T-cell (primary cell): ENCODE results near the gene ERVH48-1. TPM values are rescaled to one million over a fixed set of nuclear protein-coding genes. Genes with fewer than 3 reads are reported as not detected.
"Not testable (repeated sequence)": the region's sequence is repeated elsewhere in the genome, so short reads cannot be mapped to it uniquely, and the experiment has no call there.

ENCODE experiments used
- ATAC-seq, 4 experiments: fragments of 200-7000 bp in 3 of 4; fragments of 150-1000 bp in 1 of 4; cut with Tn5 transposase; replicated peaks in 1 of 4; 1 replicate in 3 of 4; 2 replicates in 1 of 4; pipeline ENCODE4 v1.10.0; 2021; ENCODE audit warnings: moderate library complexity in 3 of 4, mild to moderate bottlenecking in 2 of 4, moderate number of reproducible peaks in 1 of 4
- CTCF ChIA-PET, 2 donors: fragments of 300-600 bp; sonication (Branson Sonifier 250); formaldehyde crosslinking; loops; one replicate each; lab custom pipeline; 2022; ENCODE audit warnings: antibody characterized with exemption in 2 of 2; lab: Charles Lee
- POLR2A ChIA-PET, 2 donors: fragments of 300-600 bp; sonication (Branson Sonifier 250); formaldehyde crosslinking; loops; one replicate each; lab custom pipeline; 2022; ENCODE audit warnings: antibody characterized with exemption in 2 of 2; lab: Charles Lee
- DNase-seq, 35 experiments: peaks; one replicate each; pipeline versions ENCODE4 v3.0.0 to v3.0.0-alpha.2; 2013 to 2023
- H3K27ac ChIP-seq: one replicate; pipeline ENCODE4 v1.5.1; 2013; ENCODE audit warnings: low read length
- H3K27me3 ChIP-seq, 2 experiments: replicated peaks in 1 of 2; 1 replicate in 1 of 2; 2 replicates in 1 of 2; pipeline versions ENCODE4 v1.6.1 to v1.7.0; 2013; ENCODE audit warnings: low read length in 1 of 2, mixed read lengths in 1 of 2; ENCODE audit not compliant: control insufficient read depth in 2 of 2, insufficient read depth in 2 of 2; ENCODE audit errors: extremely low read depth in 1 of 2
- H3K36me3 ChIP-seq, 2 donors: 1 replicate in 1 of 2; 2 replicates in 1 of 2; pipeline versions ENCODE4 v1.6.1 to v1.7.0; 2013; ENCODE audit warnings: low read length in 1 of 2; ENCODE audit not compliant: control insufficient read depth in 2 of 2, insufficient read depth in 1 of 2; ENCODE audit errors: extremely low read depth in 1 of 2
- H3K4me1 ChIP-seq, 2 experiments: 1 replicate in 1 of 2; 2 replicates in 1 of 2; pipeline versions ENCODE4 v1.6.1 to v1.7.0; 2013; ENCODE audit warnings: low read length in 2 of 2, mixed read lengths in 1 of 2; ENCODE audit not compliant: insufficient read depth in 2 of 2, control insufficient read depth in 1 of 2; ENCODE audit errors: extremely low read depth in 1 of 2
- H3K4me3 ChIP-seq, 2 donors: 1 replicate in 1 of 2; 2 replicates in 1 of 2; pipeline versions ENCODE4 v1.5.1 to v1.7.0; 2013; ENCODE audit warnings: mild to moderate bottlenecking in 2 of 2, low read length in 1 of 2, moderate library complexity in 1 of 2; ENCODE audit not compliant: control insufficient read depth in 1 of 2; ENCODE audit errors: extremely low read depth in 1 of 2
- H3K9me3 ChIP-seq: 2 replicates; pipeline ENCODE4 v1.7.0; 2013
- H3K27ac Mint-ChIP-seq, 2 donors: one replicate each; pipeline ENCODE4 v1.8.0; 2020 to 2021; ENCODE audit warnings: mild to moderate bottlenecking in 2 of 2, mixed read lengths in 2 of 2
- H3K27me3 Mint-ChIP-seq, 2 donors: one replicate each; pipeline ENCODE4 v1.8.0; 2021 to 2022; ENCODE audit warnings: mixed read lengths in 2 of 2
- H3K36me3 Mint-ChIP-seq: one replicate; pipeline ENCODE4 v1.8.0; 2021; ENCODE audit warnings: mixed read lengths
- H3K4me1 Mint-ChIP-seq, 3 donors: one replicate each; pipeline ENCODE4 v1.8.0; 2020 to 2022; ENCODE audit warnings: mixed read lengths in 3 of 3, mild to moderate bottlenecking in 1 of 3
- H3K4me3 Mint-ChIP-seq, 3 donors: one replicate each; pipeline ENCODE4 v1.8.0; 2020 to 2022; ENCODE audit warnings: mild to moderate bottlenecking in 3 of 3, mixed read lengths in 3 of 3, moderate library complexity in 3 of 3
- H3K9me3 Mint-ChIP-seq, 3 donors: one replicate each; pipeline ENCODE4 v1.8.0; 2020 to 2022; ENCODE audit warnings: mixed read lengths in 3 of 3
- WGBS: methylation state at CpG from one replicate; pipeline ENCODE4 v1.1.5; 2013; ENCODE audit warnings: missing lambda C conversion rate; ENCODE audit not compliant: insufficient coverage; 5-methylcytosine and 5-hydroxymethylcytosine counted together
- total RNA-seq, 35 experiments: library from RNA in 6 of 35; stranded (reverse) in 6 of 35; fragments of 120-200 nt in 1 of 35; gene quantifications; one replicate each; pipeline versions ENCODE4 v1.2.1 to v1.2.4 and lab custom pipeline; 2013 to 2026

ERVH48-1 gene
- total RNA-seq, 5 donors from 2014 or later (not counting 1 experiment from before 2014, with no cell fraction given) = 0.21 to 1.2 (median 0.90) TPM

DNA sequence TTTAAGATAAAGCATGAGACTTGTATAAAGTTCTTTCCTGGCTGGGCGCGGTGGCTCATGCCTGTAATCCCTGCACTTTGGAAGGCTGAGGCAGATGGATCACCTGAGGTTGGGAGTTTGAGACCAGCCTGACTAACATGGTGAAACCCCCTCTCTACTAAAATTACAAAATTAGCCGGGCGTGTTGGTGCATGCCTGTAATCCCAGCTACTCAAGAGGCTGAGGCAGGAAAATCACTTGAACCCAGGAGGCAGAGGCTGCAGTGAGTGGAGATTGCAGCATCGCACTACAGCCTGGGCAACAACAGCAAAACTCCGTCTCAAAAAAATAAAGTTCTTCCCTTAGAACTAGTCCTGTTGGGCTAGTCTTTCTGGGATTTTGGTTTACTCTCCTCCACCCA is 13.5 kb downstream of the ERVH48-1 start:
- CTCF ChIA-PET, DNase-seq, H3K27ac Mint-ChIP-seq, H3K27ac ChIP-seq, ATAC-seq, H3K4me3 Mint-ChIP-seq, H3K9me3 ChIP-seq, H3K4me1 Mint-ChIP-seq, H3K27me3 Mint-ChIP-seq, H3K9me3 Mint-ChIP-seq, H3K4me3 ChIP-seq, H3K27me3 ChIP-seq, POLR2A ChIA-PET, H3K4me1 ChIP-seq: not testable (repeated sequence)
- H3K36me3 Mint-ChIP-seq = peaks cover 18% of the 10 kb centered on the region
- no CpG with 5 or more reads among the region's 6 CpGs for WGBS
- peaks cover 7 to 30% of the 10 kb centered on the region in 2 donors for H3K36me3 ChIP-seq

DNA sequence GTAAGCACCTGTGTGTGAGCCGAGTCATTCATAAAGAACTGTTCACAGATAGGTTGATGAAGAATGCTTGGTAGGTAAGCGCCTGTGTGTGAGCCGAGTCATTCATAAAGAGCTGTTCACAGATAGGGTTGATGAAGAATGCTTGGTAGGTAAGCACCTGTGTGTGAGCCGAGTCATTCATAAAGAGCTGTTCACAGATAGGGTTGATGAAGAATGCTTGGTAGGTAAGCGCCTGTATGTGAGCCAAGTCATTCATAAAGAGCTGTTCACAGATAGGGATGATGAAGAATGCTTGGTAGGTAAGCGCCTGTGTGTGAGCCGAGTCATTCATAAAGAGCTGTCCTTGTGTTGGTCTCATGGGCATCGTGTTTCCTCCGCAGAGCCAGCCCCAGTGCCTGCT is 16.9 kb downstream of the ERVH48-1 start:
- DNase-seq, H3K4me3 ChIP-seq, H3K27ac ChIP-seq, CTCF ChIA-PET, H3K9me3 ChIP-seq, H3K27me3 ChIP-seq, H3K4me3 Mint-ChIP-seq, H3K4me1 ChIP-seq, H3K27ac Mint-ChIP-seq, H3K4me1 Mint-ChIP-seq, H3K9me3 Mint-ChIP-seq, POLR2A ChIA-PET, ATAC-seq, H3K27me3 Mint-ChIP-seq: not testable (repeated sequence)
- WGBS = 96% methylated on average over 5 of the region's 9 CpGs
- peaks cover 35% of the 10 kb centered on the region for H3K36me3 Mint-ChIP-seq
- H3K36me3 ChIP-seq = peaks cover 16 to 52% of the 10 kb centered on the region in 2 donors

DNA sequence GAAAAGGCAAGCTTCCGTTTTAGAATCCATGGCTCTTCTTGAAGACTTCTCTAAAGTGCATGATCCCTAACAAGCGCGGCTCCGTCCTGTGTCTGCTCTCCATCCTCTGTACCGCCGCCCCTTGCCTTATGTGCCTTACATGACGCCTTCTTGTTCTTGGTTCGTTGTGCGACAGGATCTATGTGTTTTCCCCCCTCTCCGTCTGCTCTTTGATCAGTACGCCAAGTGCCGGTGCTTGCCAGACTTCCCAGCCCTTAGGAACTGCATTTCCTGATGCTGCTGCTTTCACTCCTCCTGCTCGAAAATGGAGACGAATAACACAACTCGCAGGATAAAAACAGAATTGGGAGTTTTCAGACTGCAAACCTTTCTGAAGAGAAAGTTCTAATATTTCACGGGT is 19.2 kb downstream of the ERVH48-1 start:
- no peaks in the 10 kb centered on the region for H3K4me1 ChIP-seq
- H3K9me3 ChIP-seq = no peaks in the 10 kb centered on the region
- no peaks in the 10 kb centered on the region for H3K27me3 ChIP-seq
- H3K36me3 ChIP-seq = peaks cover 16 to 61% of the 10 kb centered on the region in 2 donors
- H3K27ac ChIP-seq = no peak overlapping the region
- DNase-seq (no peak), ATAC-seq (no peak)
- no peaks in the 10 kb centered on the region for H3K27me3 Mint-ChIP-seq
- 97% methylated on average over 15 of the region's 16 CpGs for WGBS
- H3K36me3 Mint-ChIP-seq = peaks cover 37% of the 10 kb centered on the region
- ChIA-PET CTCF (no interaction called here), POLR2A (no interaction called here)
- no peak overlapping the region for H3K4me3 ChIP-seq
- no peak overlapping the region for H3K4me3 Mint-ChIP-seq
- no peaks in the 10 kb centered on the region for H3K9me3 Mint-ChIP-seq
- no peak overlapping the region for H3K27ac Mint-ChIP-seq
- peaks cover 0 to 6% (median 6%) of the 10 kb centered on the region in 3 donors for H3K4me1 Mint-ChIP-seq

DNA sequence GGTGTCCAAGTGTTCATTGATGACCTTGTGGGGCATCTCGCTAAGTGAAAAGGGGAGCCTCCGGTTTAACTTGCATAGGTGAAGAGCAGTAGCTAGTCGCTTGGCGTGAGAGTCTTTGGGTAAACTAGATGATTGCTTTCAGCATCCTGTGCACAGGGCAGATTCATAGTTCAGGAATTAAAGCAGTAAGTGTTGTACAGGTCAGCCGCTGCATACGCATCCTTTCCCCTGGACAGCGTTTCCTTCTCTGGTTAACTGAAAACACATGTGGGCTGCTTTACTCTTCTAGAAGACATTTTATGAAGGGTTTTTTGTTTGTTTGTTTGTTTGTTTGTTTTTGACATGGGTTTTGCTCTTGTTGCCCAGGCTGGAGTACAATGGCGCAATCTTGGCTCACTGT is 20.2 kb downstream of the ERVH48-1 start:
- peaks cover 38% of the 10 kb centered on the region for H3K36me3 Mint-ChIP-seq
- H3K4me3 Mint-ChIP-seq = no peak overlapping the region
- Histone ChIP-seq H3K27ac (no peak overlapping the region), H3K4me1 (no peaks in the 10 kb centered on the region), H3K27me3 (no peaks in the 10 kb centered on the region), H3K4me3 (no peak overlapping the region), H3K9me3 (no peaks in the 10 kb centered on the region), H3K36me3 (peaks cover 16 to 60% of the 10 kb centered on the region in 2 donors)
- POLR2A ChIA-PET = interaction anchor here in 1 of 2 donors (0.5 kb wide), 1 partner anchor 388 kb away, joined by 11 read pairs; no protein-coding TSS in a partner anchor
- DNase-seq = no peak
- no peaks in the 10 kb centered on the region for H3K27me3 Mint-ChIP-seq
- H3K9me3 Mint-ChIP-seq = no peaks in the 10 kb centered on the region
- 98% methylated on average over 8 of the region's 8 CpGs for WGBS
- CTCF ChIA-PET = no interaction called here
- no peak overlapping the region for H3K27ac Mint-ChIP-seq
- H3K4me1 Mint-ChIP-seq = peaks cover 2 to 11% (median 6%) of the 10 kb centered on the region in 3 donors
- ATAC-seq = no peak

DNA sequence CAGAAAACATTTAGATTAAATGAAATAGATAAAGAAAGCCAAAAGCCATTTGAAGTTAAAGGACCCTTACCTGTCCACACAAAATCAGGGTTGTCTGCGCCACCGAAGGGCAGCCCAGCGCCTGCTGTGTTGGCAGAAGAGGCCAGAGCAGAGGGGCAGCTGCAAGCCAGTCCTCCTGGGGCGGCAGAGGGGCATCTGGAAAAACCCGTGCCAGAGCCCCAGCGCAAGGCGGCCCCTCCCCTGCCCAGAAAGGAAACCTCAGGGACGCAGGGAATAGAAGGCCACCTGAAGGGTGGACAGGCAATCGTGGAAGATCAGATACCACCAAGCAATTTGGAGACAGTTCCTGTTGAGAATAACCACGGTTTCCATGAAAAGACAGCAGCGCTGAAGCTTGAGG is 21.6 kb downstream of the ERVH48-1 start:
- ATAC-seq = no peak
- H3K4me3 ChIP-seq = no peak overlapping the region
- 99% methylated on average over 11 of the region's 11 CpGs for WGBS
- ChIA-PET POLR2A (interaction anchor here in 1 of 2 donors (0.7 kb wide), 1 partner anchor 136 kb away, joined by 3 read pairs; no protein-coding TSS in a partner anchor), CTCF (no interaction called here)
- H3K9me3 ChIP-seq = no peaks in the 10 kb centered on the region
- no peak for DNase-seq
- Mint-ChIP-seq H3K4me3 (no peak overlapping the region), H3K4me1 (peaks cover 4 to 13% (median 8%) of the 10 kb centered on the region in 3 donors), H3K27ac (no peak overlapping the region), H3K9me3 (no peaks in the 10 kb centered on the region), H3K36me3 (peaks cover 34% of the 10 kb centered on the region), H3K27me3 (no peaks in the 10 kb centered on the region)
- H3K36me3 ChIP-seq = peaks cover 11 to 62% of the 10 kb centered on the region in 2 donors
- H3K4me1 ChIP-seq = no peaks in the 10 kb centered on the region
- no peak overlapping the region for H3K27ac ChIP-seq
- H3K27me3 ChIP-seq = no peaks in the 10 kb centered on the region

DNA sequence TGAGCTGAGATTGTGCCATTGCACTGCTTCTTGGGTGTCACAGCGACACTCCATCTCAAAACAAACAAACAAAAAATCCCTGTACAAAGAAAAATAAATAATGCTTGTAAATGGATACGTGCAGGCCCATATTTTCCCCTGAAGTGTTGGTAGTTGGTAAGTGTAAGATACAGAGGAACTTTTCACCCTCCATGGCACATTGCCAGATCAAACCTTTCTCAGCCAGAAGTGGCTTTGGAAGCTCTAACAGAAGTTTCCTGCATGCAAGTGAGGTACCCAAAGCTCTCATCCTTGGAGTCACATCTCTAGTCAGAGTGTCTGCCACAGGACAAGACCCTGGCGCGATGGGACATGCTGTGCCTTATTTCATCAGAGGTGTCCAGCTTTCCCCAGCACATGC is 25.0 kb downstream of the ERVH48-1 start:
- Mint-ChIP-seq H3K4me3 (no peak overlapping the region), H3K9me3 (no peaks in the 10 kb centered on the region), H3K4me1 (peaks cover 13 to 25% (median 14%) of the 10 kb centered on the region in 3 donors), H3K27me3 (no peaks in the 10 kb centered on the region), H3K36me3 (peaks cover 32% of the 10 kb centered on the region), H3K27ac (no peak overlapping the region)
- Histone ChIP-seq H3K4me3 (no peak overlapping the region), H3K27me3 (no peaks in the 10 kb centered on the region), H3K27ac (no peak overlapping the region), H3K9me3 (no peaks in the 10 kb centered on the region), H3K4me1 (peaks cover 0 to under 1% of the 10 kb centered on the region in 2 experiments), H3K36me3 (peaks cover 12 to 54% of the 10 kb centered on the region in 2 donors)
- ATAC-seq (no peak), DNase-seq (no peak)
- ChIA-PET POLR2A (no interaction called here), CTCF (no interaction called here)
- 100% methylated on average over 2 of the region's 4 CpGs for WGBS
